Prostate gland (tissue), 2 donors: ENCODE data around the gene CSAG3.
"Not testable (repeated sequence)": the region's sequence is repeated elsewhere in the genome, so short reads cannot be mapped to it uniquely, and the experiment has no call there.

Source experiments
- POLR2AphosphoS5 ChIP-seq: sonication (generic); formaldehyde crosslinking; IDR thresholded peaks from one replicate; pipeline ENCODE4 v1.6.1; 2017; ENCODE audit warnings: antibody characterized with exemption
- TF ChIP-seq, protein P1 (sequence below), 4 experiments: fragments of 200-600 bp in 2 of 4; fragments of 450-650 bp in 2 of 4; sonication (generic) in 2 of 4; IDR thresholded peaks; 1 replicate in 3 of 4; 2 replicates in 1 of 4; pipeline ENCODE4 v1.5.1; 2016 to 2019; ENCODE audit warnings: antibody characterized with exemption in 4 of 4, mild to moderate bottlenecking in 2 of 4, moderate library complexity in 2 of 4

DNA sequence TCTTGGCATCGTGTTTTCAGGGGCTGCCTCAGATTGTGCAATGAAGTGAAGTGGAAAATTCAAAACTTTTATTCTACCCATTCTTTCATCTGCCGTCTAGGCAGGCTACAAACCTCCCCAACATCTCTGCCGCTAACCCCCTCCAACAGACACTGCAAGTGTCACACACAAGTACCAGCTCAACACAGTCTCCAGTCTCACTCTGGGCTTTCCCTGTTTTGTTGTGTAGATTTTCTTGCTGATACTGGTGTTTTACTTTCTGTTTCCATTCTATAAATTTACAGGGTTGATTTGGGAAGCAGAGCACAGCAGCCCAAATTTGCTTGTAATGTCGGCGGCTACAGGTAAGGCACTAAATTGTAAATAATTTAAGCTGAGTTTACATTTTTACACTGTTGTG is 4.1 kb upstream of the CSAG3 start:
- TF ChIP-seq, protein P1, sequence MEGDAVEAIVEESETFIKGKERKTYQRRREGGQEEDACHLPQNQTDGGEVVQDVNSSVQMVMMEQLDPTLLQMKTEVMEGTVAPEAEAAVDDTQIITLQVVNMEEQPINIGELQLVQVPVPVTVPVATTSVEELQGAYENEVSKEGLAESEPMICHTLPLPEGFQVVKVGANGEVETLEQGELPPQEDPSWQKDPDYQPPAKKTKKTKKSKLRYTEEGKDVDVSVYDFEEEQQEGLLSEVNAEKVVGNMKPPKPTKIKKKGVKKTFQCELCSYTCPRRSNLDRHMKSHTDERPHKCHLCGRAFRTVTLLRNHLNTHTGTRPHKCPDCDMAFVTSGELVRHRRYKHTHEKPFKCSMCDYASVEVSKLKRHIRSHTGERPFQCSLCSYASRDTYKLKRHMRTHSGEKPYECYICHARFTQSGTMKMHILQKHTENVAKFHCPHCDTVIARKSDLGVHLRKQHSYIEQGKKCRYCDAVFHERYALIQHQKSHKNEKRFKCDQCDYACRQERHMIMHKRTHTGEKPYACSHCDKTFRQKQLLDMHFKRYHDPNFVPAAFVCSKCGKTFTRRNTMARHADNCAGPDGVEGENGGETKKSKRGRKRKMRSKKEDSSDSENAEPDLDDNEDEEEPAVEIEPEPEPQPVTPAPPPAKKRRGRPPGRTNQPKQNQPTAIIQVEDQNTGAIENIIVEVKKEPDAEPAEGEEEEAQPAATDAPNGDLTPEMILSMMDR (IDR thresholded peaks at IDR 0.05), result not testable (repeated sequence)
- not testable (repeated sequence) for TF ChIP-seq POLR2AphosphoS5
